OCI-LY3 (cell line): ENCODE data around the gene WHAMM.

ENCODE experiments used
- H2AFZ ChIP-seq: fragments of 200-600, 300-600 bp; shearing (Covaris generic); 2 replicates; pipeline ENCODE4 v1.6.0; 2014; ENCODE audit warnings: antibody characterized with exemption, low read depth, low read length
- H3K27ac ChIP-seq: fragments of 200-600, 300-600 bp; sonication (generic); 2 replicates; pipeline ENCODE4 v1.5.1; 2014; ENCODE audit warnings: mild to moderate bottlenecking, low read length, moderate library complexity, mixed read lengths
- H3K27me3 ChIP-seq: fragments of 200-600, 300-600 bp; sonication (generic); 2 replicates; pipeline ENCODE4 v1.6.1; 2014; ENCODE audit warnings: low read depth, low read length, mixed read lengths
- H3K36me3 ChIP-seq: fragments of 200-600, 300-600 bp; sonication (generic); replicated peaks from 2 replicates; pipeline ENCODE3; 2014; ENCODE audit warnings: low read depth, low read length, mixed read lengths
- H3K4me1 ChIP-seq: fragments of 300-600, 200-600 bp; sonication (generic); 2 replicates; pipeline ENCODE4 v1.6.1; 2014; ENCODE audit warnings: low read length, mixed read lengths
- H3K4me2 ChIP-seq: fragments of 200-600, 300-600 bp; sonication (generic); 2 replicates; pipeline ENCODE4 v1.6.1; 2014; ENCODE audit warnings: low read length, mixed read lengths
- H3K4me3 ChIP-seq: fragments of 300-600, 200-600 bp; sonication (generic); 2 replicates; pipeline ENCODE4 v1.5.1; 2014; ENCODE audit warnings: antibody characterized with exemption, mild to moderate bottlenecking, low read length, moderate library complexity
- H3K79me2 ChIP-seq: fragments of 300-600, 200-600 bp; shearing (Covaris generic); 2 replicates; pipeline ENCODE4 v1.6.1; 2014; ENCODE audit warnings: mild to moderate bottlenecking, low read length, mixed read lengths
- H3K9ac ChIP-seq: fragments of 300-600, 200-600 bp; shearing (Covaris generic); 2 replicates; pipeline ENCODE4 v1.6.0; 2014; ENCODE audit warnings: mild to moderate bottlenecking, low read length, moderate library complexity
- H3K9me3 ChIP-seq: fragments of 200-600, 300-600 bp; shearing (Covaris generic); 2 replicates; pipeline ENCODE4 v1.6.1; 2014; ENCODE audit warnings: low read length, mixed read lengths; ENCODE audit not compliant: insufficient read depth
- H4K20me1 ChIP-seq: fragments of 200-600, 300-600 bp; sonication (generic); 2 replicates; pipeline ENCODE4 v1.6.1; 2016; ENCODE audit warnings: low read length, mixed read lengths; ENCODE audit not compliant: insufficient read depth
- EZH2phosphoT487 ChIP-seq: fragments of 200-600 bp; shearing (Covaris generic); IDR thresholded peaks from 2 replicates; pipeline ENCODE4 v1.6.1; 2018; ENCODE audit warnings: antibody characterized with exemption, mixed run types, low read depth
- TF ChIP-seq, protein P1 (sequence below): fragments of 200-600, 300-600 bp; sonication (generic); IDR thresholded peaks from 2 replicates; pipeline ENCODE4 v1.5.1; 2014; ENCODE audit warnings: antibody characterized with exemption, low read length, low read depth

The WHAMM gene

DNA sequence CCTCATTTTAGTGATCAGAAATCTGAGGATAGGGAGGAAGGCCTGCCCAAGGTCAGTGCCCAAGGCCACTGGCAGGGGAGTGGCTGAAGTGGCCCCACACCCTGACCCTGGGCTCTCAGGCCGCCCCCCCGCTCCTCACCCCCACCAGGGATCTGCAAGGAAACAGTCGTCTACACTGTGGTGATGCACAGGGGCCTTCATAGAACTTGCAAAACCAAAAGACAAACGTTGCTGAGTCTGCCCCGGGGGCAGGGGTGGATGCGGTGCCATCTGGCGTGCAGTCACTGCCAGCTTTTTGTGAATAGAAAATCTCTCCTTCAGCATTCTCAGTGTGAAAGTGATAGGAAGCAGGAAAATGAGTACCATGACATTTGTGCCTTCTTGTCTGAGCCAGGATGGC, 41.3 kb downstream of the WHAMM start:
- peaks cover 9% of the 10 kb centered on the region for H3K4me1 ChIP-seq
- H3K79me2 ChIP-seq, result no peaks in the 10 kb centered on the region
- TF ChIP-seq, protein P1, sequence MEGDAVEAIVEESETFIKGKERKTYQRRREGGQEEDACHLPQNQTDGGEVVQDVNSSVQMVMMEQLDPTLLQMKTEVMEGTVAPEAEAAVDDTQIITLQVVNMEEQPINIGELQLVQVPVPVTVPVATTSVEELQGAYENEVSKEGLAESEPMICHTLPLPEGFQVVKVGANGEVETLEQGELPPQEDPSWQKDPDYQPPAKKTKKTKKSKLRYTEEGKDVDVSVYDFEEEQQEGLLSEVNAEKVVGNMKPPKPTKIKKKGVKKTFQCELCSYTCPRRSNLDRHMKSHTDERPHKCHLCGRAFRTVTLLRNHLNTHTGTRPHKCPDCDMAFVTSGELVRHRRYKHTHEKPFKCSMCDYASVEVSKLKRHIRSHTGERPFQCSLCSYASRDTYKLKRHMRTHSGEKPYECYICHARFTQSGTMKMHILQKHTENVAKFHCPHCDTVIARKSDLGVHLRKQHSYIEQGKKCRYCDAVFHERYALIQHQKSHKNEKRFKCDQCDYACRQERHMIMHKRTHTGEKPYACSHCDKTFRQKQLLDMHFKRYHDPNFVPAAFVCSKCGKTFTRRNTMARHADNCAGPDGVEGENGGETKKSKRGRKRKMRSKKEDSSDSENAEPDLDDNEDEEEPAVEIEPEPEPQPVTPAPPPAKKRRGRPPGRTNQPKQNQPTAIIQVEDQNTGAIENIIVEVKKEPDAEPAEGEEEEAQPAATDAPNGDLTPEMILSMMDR, result no peak
- TF ChIP-seq EZH2phosphoT487, result no peak
- H4K20me1 ChIP-seq, result no peaks in the 10 kb centered on the region
- no peak overlapping the region for H3K4me3 ChIP-seq
- H3K9me3 ChIP-seq, result no peaks in the 10 kb centered on the region
- H3K4me2 ChIP-seq, result no peak overlapping the region
- H2AFZ ChIP-seq, result no peak overlapping the region
- H3K27me3 ChIP-seq, result no peaks in the 10 kb centered on the region
- no peaks in the 10 kb centered on the region for H3K36me3 ChIP-seq
- H3K27ac ChIP-seq, result no peak overlapping the region
- no peak overlapping the region for H3K9ac ChIP-seq

DNA sequence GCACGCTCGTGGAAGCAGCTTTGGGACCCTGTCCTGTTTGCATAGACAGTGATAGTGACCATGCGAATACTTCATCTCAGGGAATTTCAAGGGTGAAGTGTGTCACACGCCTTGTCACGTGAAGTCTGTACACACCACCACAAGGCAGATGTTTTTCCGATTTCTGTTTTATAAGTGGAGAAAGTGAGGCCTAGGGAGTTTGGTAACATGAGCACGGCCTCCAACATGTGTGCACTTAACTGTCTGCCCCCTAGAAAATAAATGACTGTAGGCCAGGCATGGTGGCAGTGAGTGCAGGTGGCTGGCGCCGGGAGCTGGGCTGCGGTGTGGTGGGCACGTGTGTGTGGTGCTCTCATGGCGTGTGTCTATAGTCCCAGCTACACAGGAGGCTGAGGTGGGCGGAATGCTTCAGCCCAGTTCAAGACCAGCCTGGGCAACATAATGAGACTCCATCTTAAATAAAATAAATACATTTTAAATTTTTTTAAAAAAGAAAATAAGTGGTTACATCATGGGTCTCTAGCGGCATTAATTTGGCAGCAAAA, 42.0 kb downstream of the WHAMM start:
- H3K79me2 ChIP-seq, result no peaks in the 10 kb centered on the region
- no peak overlapping the region for H3K4me3 ChIP-seq
- no peaks in the 10 kb centered on the region for H3K36me3 ChIP-seq
- H3K9ac ChIP-seq, result no peak overlapping the region
- H3K27ac ChIP-seq, result no peak overlapping the region
- H3K27me3 ChIP-seq, result no peaks in the 10 kb centered on the region
- no peak overlapping the region for H2AFZ ChIP-seq
- TF ChIP-seq, protein P1, result no peak
- TF ChIP-seq EZH2phosphoT487, result no peak
- H3K9me3 ChIP-seq, result no peaks in the 10 kb centered on the region
- peaks cover 9% of the 10 kb centered on the region for H3K4me1 ChIP-seq
- H4K20me1 ChIP-seq, result no peaks in the 10 kb centered on the region
- H3K4me2 ChIP-seq, result no peak overlapping the region

DNA sequence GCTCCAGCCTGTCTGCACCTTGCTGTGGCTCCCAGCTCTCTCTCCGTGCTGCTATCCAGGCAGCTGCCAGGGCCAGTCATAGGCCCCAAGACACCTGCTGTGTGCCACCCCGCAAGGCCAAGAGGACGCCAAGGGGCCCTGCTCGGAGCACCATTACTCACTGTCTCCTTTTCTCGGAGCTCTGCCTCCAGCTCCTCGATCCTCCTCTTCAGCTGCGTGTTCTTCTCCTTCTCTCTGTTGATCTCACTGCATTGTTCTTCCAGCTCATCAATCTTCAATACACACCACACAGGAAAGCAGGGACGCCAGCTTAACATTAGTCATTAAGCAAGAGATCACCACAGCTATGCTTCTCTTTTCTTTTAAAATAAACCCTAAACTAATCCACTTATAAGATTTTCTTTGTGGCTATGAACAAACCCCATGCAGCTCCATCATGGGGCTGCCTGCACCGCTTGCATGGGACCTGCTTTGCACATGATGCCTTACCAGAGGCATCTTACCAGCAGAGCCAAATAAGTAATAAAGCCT, 42.6 kb downstream of the WHAMM start:
- Histone ChIP-seq H2AFZ (no peak overlapping the region), H3K27ac (no peak overlapping the region), H3K4me3 (no peak overlapping the region), H3K36me3 (no peaks in the 10 kb centered on the region), H3K4me1 (peaks cover 9% of the 10 kb centered on the region), H3K9me3 (no peaks in the 10 kb centered on the region), H3K4me2 (no peak overlapping the region), H3K9ac (no peak overlapping the region), H4K20me1 (no peaks in the 10 kb centered on the region), H3K79me2 (no peaks in the 10 kb centered on the region), H3K27me3 (no peaks in the 10 kb centered on the region)
- TF ChIP-seq, protein P1, result no peak
- no peak for TF ChIP-seq EZH2phosphoT487

DNA sequence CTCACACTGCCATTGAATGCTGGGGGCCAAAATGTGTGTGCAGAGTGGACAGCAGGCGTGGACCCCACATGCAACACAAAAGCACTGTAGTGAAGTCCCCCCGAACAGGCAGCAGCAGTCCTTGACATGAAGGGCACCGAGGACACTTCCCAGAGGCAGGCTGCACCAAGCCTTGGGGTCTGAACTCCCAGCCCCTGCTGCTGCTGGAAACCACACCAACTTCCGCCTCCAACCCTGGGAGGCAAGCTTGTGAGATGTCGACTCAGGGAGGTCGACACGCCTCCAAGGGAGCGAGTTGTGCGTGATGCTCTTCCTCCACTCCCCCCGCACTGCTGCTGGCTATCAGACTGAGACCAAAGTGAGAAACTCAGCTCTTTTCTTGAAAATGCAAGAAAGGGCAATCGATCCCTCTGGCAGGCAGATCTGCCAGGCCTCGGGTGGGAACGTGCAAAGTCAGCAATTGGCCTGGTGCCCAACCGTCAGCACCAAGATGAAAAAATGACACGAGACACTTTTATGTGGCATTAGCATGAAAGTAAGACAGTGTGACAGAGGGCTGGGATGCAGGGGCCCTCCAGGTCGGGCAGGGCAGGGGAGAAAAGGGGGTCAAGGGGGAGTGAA, 43.6 kb downstream of the WHAMM start:
- H3K79me2 ChIP-seq, result no peaks in the 10 kb centered on the region
- H2AFZ ChIP-seq, result no peak overlapping the region
- H3K27me3 ChIP-seq, result no peaks in the 10 kb centered on the region
- H4K20me1 ChIP-seq, result no peaks in the 10 kb centered on the region
- H3K4me2 ChIP-seq, result no peak overlapping the region
- no peak overlapping the region for H3K27ac ChIP-seq
- no peaks in the 10 kb centered on the region for H3K9me3 ChIP-seq
- TF ChIP-seq, protein P1, result no peak
- TF ChIP-seq EZH2phosphoT487, result no peak
- no peak overlapping the region for H3K4me3 ChIP-seq
- H3K4me1 ChIP-seq, result peaks cover 9% of the 10 kb centered on the region
- H3K36me3 ChIP-seq, result no peaks in the 10 kb centered on the region
- H3K9ac ChIP-seq, result no peak overlapping the region
